Endothelial cell (in vitro differentiated cells): ENCODE results near the gene RFT1. TPM values are rescaled to one million over a fixed set of nuclear protein-coding genes. Genes with fewer than 3 reads are reported as not detected.

Experiments used
- DNase-seq: peaks from one replicate; pipeline ENCODE4 v3.0.0; 2021; ENCODE audit warnings: low spot score
- H3K27ac Mint-ChIP-seq: one replicate; pipeline ENCODE4 v1.8.0; 2021; ENCODE audit warnings: mixed read lengths, inconsistent platforms; ENCODE audit not compliant: unreplicated experiment
- H3K27me3 Mint-ChIP-seq: one replicate; pipeline ENCODE4 v1.8.0; 2021; ENCODE audit warnings: mild to moderate bottlenecking, moderate library complexity, mixed read lengths, inconsistent platforms; ENCODE audit not compliant: unreplicated experiment
- H3K36me3 Mint-ChIP-seq: one replicate; pipeline ENCODE4 v1.8.0; 2021; ENCODE audit warnings: mild to moderate bottlenecking, low read depth, mixed read lengths, inconsistent platforms; ENCODE audit not compliant: unreplicated experiment
- H3K4me1 Mint-ChIP-seq: one replicate; pipeline ENCODE4 v1.8.0; 2021; ENCODE audit warnings: mild to moderate bottlenecking, mixed read lengths, inconsistent platforms; ENCODE audit not compliant: unreplicated experiment
- H3K4me3 Mint-ChIP-seq: one replicate; pipeline ENCODE4 v1.8.0; 2021; ENCODE audit warnings: mild to moderate bottlenecking, mixed read lengths, inconsistent platforms; ENCODE audit not compliant: unreplicated experiment
- H3K9me3 Mint-ChIP-seq: one replicate; pipeline ENCODE4 v1.8.0; 2021; ENCODE audit warnings: mixed read lengths, inconsistent platforms; ENCODE audit not compliant: unreplicated experiment
- total RNA-seq: library from RNA; stranded (reverse); fragmentation: NEBNext Ultra II Directional; extraction: Animal tissue kit (Norgen Biotek cat#: 25700); gene quantifications from one replicate; pipeline ENCODE4 v1.2.1, GENCODE V29; 2021; ENCODE audit not compliant: unreplicated experiment
- TF ChIP-seq, protein P1 (sequence below): fragments of 200-600 bp; sonication (generic); IDR thresholded peaks from one replicate; pipeline ENCODE4 v1.5.0; 2021; ENCODE audit warnings: antibody characterized with exemption; ENCODE audit not compliant: unreplicated experiment

The RFT1 gene
- total RNA-seq, 1 donor from 2014 or later, result 21.1 TPM

- H3K27ac Mint-ChIP-seq, result no peak overlapping the region
- peaks cover 4% of the 10 kb centered on the region for H3K27me3 Mint-ChIP-seq
- H3K36me3 Mint-ChIP-seq, result peaks cover 7% of the 10 kb centered on the region
- peaks cover 10% of the 10 kb centered on the region for H3K4me1 Mint-ChIP-seq
- no peaks in the 10 kb centered on the region for H3K9me3 Mint-ChIP-seq
- no peak overlapping the region for H3K4me3 Mint-ChIP-seq
- no peak for DNase-seq
- TF ChIP-seq, protein P1, sequence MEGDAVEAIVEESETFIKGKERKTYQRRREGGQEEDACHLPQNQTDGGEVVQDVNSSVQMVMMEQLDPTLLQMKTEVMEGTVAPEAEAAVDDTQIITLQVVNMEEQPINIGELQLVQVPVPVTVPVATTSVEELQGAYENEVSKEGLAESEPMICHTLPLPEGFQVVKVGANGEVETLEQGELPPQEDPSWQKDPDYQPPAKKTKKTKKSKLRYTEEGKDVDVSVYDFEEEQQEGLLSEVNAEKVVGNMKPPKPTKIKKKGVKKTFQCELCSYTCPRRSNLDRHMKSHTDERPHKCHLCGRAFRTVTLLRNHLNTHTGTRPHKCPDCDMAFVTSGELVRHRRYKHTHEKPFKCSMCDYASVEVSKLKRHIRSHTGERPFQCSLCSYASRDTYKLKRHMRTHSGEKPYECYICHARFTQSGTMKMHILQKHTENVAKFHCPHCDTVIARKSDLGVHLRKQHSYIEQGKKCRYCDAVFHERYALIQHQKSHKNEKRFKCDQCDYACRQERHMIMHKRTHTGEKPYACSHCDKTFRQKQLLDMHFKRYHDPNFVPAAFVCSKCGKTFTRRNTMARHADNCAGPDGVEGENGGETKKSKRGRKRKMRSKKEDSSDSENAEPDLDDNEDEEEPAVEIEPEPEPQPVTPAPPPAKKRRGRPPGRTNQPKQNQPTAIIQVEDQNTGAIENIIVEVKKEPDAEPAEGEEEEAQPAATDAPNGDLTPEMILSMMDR, result no peak
Measured at GRCh38 chr3:53092216-53092615, 38.0 kb downstream of the RFT1 start.

GRCh38 chr3:53091011-53091410 is 39.2 kb downstream of the RFT1 start:
- peaks cover 11% of the 10 kb centered on the region for H3K4me1 Mint-ChIP-seq
- peaks cover 7% of the 10 kb centered on the region for H3K36me3 Mint-ChIP-seq
- no peak overlapping the region for H3K27ac Mint-ChIP-seq
- TF ChIP-seq, protein P1, result no peak
- no peak for DNase-seq
- H3K4me3 Mint-ChIP-seq, result no peak overlapping the region
- H3K27me3 Mint-ChIP-seq, result peaks cover 4% of the 10 kb centered on the region
- H3K9me3 Mint-ChIP-seq, result no peaks in the 10 kb centered on the region

DNA sequence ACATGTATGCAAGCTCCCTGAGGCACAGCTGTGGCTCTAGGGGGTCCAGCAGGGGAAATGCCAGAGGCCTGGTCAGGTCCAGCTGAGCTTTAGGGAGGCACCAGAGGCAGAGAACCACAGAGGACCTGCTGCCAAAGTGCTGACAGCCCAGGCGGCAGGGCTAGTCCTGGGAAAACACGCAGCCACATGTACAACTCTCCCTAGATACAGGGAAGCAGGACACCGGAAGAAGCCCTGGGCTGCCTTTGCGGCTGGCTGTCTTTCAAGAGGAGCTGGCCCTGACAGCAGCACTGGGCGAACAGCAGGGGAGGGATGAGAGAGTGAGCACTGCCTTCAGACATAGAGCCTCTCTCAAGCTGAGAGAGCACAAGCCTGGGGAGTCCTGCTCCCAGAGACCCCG is 40.7 kb downstream of the RFT1 start:
- Mint-ChIP-seq H3K27ac (peak overlapping the region; percentile 57), H3K9me3 (no peaks in the 10 kb centered on the region), H3K4me3 (no peak overlapping the region), H3K36me3 (peaks cover 7% of the 10 kb centered on the region), H3K4me1 (peaks cover 11% of the 10 kb centered on the region), H3K27me3 (peaks cover 4% of the 10 kb centered on the region)
- no peak for DNase-seq
- TF ChIP-seq, protein P1, result no peak

GRCh38 chr3:53085476-53085875 is 44.8 kb downstream of the RFT1 start:
- Mint-ChIP-seq H3K36me3 (peaks cover 4% of the 10 kb centered on the region), H3K9me3 (no peaks in the 10 kb centered on the region), H3K27me3 (peaks cover 4% of the 10 kb centered on the region), H3K27ac (no peak overlapping the region), H3K4me3 (no peak overlapping the region), H3K4me1 (peaks cover 11% of the 10 kb centered on the region)
- no peak for DNase-seq
- TF ChIP-seq, protein P1, result no peak

DNA sequence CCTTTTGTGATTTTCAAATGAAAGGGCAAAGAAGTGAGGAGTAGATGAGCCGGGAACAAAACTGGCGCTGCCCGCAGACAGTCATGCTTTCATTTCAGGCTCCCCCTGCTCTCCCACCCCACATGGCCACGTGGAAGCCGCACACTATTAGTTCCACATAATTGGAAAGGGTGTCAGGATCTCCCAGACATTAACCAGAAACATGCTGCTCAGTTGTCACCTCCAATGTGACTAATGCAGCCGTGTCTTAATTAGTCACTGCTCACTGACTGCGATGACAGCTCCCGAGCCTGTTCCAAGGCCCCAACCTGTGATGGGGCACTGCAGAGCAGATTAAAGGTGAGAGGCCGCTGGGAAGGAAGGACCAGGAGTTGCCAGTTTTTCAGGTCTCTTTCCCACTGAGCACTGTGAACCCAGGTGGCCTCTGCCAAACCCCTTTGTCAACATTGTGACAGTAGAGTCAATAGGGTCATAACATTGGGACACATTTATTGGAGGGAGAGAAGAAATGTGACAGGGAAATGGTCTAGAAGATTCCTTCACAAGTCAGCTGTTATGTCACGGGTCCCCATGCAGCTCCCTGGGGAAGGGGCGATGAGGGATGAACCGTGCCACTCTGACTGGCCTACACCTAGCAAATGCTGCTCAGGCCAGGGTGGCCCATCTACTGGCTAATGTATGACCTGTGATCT is 45.8 kb downstream of the RFT1 start:
- H3K4me3 Mint-ChIP-seq, result no peak overlapping the region
- peaks cover under 1% of the 10 kb centered on the region for H3K27me3 Mint-ChIP-seq
- TF ChIP-seq, protein P1, result no peak
- no peak overlapping the region for H3K27ac Mint-ChIP-seq
- peaks cover under 1% of the 10 kb centered on the region for H3K36me3 Mint-ChIP-seq
- peaks cover 11% of the 10 kb centered on the region for H3K4me1 Mint-ChIP-seq
- no peak for DNase-seq
- H3K9me3 Mint-ChIP-seq, result no peaks in the 10 kb centered on the region
